Measurements from ENCODE around the gene CLDN6.

CLDN6 gene

GRCh38 chr16:2966808-2967191, 51.2 kb downstream of the CLDN6 start:
- DNase-seq (ENCODE audit: extremely low spot score): no peak
- POLR2A ChIA-PET: no interaction called here
- TF ChIP-seq CTCF (IDR thresholded peaks at IDR 0.05; ENCODE audit: control extremely low read depth, extremely low read depth, low read depth, missing control alignments): no peak
- CTCF ChIA-PET: interaction anchor here (1.5 to 2.2 kb wide), 2 partner anchors 10 to 98 kb away, joined by 3 to 8 read pairs; no protein-coding TSS in a partner anchor

- DNase-seq (ENCODE audit: extremely low spot score): no peak
- ChIA-PET CTCF (interaction anchor here (1.5 to 8.6 kb wide), 4 partner anchors 10 to 97 kb away, joined by 3 to 54 read pairs (median 8); no protein-coding TSS in a partner anchor), POLR2A (no interaction called here)
- no peak for TF ChIP-seq CTCF (IDR thresholded peaks at IDR 0.05; ENCODE audit: control extremely low read depth, extremely low read depth, low read depth, missing control alignments)
Measured at GRCh38 chr16:2966043-2966807, 51.8 kb downstream of the CLDN6 start.

Data from GM10248 (cell line).